HG02610 (cell line): ENCODE measurements around the gene NUCKS1.

ENCODE experiments used
- ATAC-seq: cut with Tn5 transposase; IDR thresholded peaks from one replicate; pipeline ENCODE4 v1.9.1; 2021; ENCODE audit warnings: mild to moderate bottlenecking, moderate library complexity; ENCODE audit not compliant: unreplicated experiment

Gene NUCKS1

GRCh38 chr1:205750138-205751035 lies at the start of gene NUCKS1:
NUCKS1 (minus strand) TSS chr1:205750182; CDS start chr1:205749973, 209 bp downstream.
- ATAC-seq, result peak; percentile 84

DNA sequence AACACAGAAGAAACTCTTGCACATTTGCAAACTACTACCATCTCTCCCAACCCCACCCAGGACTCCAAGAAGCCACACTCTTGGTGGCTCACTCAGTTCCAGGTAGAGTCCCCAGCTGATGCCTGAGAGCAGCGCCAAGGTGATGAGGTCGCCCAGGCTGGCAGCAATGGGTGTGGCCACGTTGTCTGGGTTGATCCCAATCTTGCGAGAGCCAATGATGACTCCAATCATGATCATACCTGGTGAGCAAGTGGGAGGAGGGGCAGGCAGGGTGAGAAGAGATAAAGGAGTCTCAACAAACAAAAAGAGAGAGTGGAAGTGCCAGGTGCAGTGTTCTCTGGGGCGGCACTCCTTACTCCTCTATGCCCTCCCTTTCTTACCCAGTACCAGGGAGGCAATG lies 48.6 kb upstream of the NUCKS1 start:
- ATAC-seq, result no peak

DNA sequence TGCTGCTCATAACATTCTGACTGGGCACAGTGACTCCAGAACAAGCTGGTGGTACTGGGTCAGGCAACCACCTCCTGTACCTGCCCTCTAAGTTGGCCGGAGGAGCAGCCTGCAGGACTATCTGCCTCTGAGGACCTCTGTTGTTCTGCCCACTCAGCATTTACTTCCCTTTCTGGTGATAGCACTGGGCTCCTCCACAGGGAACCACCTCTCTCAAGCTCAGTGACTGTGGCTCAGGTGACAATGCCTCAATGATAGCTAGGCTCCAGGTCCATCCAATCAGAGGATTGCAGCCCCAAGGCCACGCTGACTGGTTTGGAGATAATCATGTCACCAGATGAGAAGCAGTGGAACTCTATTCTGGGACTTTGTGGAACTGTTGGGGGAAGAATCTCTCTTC lies 47.2 kb upstream of the NUCKS1 start:
- ATAC-seq, result no peak

DNA sequence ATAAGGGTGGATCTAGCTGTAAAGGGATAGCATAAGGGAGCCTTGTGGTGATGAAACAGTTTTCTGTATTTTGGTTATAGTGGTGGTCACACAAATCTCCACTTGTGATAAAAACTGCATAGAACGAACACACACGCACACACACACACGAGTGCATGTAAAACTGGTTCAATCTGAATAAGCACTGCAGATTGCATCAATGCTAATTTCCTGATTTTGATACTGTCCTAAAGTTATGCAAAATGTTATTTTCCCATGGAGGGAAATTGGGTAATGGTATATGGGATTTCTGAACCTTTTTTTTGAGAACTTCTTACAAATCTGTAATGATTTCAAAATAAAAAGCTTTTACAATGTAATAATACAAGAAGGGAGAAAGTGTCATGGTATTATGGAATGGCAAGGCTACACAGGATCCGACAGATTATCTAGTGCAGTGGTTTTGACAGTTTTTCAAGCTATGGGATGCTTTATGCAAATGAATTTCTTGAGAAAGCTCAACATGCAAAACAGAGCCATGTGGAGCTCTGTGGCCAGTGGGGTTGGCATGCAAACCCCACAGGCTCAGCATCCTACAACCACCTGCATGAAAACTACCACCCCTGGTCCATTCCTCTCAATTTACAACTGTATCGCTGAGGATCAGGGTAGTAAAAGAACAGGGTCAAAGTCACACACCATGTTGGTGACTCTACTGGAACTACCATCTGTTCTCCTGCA lies 44.2 kb upstream of the NUCKS1 start:
- ATAC-seq, result no peak

DNA sequence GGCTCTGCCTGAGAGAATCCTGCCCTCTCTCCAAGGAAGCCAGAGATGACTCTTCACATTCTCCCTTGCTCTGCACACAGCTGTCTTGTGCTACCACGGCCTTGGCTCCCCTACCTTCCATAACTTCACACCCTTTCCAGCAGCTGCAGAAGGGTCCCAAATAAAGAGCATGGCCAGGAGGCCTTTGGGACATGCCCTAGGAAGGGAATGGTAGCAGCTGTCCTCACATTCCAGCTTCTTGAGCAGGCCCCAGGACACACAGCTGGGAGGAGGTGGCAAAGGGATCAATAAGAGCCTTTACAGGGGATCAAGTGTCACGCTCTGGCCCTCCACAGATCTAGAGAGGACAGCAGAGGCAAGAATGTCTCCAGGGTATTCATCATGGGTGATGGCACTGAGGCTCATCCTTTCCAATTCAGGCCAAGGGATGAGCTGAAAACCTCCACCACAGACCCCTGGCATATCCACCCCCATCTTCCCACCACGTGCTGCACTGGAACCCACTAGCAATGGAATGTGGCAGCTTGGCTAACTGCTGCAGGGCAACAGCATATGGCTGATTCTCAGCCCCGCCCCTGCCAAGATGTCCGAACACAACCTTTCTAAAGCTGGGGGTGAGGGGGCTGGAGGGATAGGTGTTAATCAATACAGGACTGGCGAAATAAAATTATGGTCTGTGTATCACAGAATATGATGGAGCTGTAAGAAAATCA lies 43.1 kb upstream of the NUCKS1 start:
- ATAC-seq, result no peak

GRCh38 chr1:205792481-205792881 lies 42.5 kb upstream of the NUCKS1 start:
- ATAC-seq, result no peak

GRCh38 chr1:205791568-205792180 lies 41.7 kb upstream of the NUCKS1 start:
- ATAC-seq, result no peak

GRCh38 chr1:205787287-205787916 lies 37.4 kb upstream of the NUCKS1 start:
- ATAC-seq, result no peak

- ATAC-seq, result no peak
Measured at GRCh38 chr1:205786601-205787000, 36.6 kb upstream of the NUCKS1 start.

- ATAC-seq, result no peak
Measured at GRCh38 chr1:205785446-205785845, 35.5 kb upstream of the NUCKS1 start.

DNA sequence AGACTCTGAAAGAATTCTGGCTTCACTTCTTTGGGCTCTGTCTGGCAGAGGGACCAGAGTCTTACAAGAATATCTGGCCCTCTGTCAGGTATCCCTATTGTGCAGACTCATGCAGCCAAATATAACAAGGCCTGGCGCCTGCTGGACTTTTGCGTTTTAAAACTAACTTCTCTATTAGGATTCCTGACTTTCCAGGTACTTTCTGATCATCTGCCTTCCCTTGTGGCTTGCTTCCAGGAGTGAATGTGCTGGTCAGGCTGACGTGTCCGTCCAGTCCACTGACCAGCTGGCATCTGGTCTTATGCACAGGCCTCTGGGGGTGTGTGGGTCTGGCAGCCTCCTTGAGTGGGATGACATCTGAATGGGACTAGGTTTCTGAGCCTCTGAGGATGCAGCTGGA lies 33.9 kb upstream of the NUCKS1 start:
- ATAC-seq, result no peak

- no peak for ATAC-seq
Measured at GRCh38 chr1:205783433-205783795, 33.4 kb upstream of the NUCKS1 start.

GRCh38 chr1:205782627-205783432 lies 32.8 kb upstream of the NUCKS1 start:
- ATAC-seq, result no peak

DNA sequence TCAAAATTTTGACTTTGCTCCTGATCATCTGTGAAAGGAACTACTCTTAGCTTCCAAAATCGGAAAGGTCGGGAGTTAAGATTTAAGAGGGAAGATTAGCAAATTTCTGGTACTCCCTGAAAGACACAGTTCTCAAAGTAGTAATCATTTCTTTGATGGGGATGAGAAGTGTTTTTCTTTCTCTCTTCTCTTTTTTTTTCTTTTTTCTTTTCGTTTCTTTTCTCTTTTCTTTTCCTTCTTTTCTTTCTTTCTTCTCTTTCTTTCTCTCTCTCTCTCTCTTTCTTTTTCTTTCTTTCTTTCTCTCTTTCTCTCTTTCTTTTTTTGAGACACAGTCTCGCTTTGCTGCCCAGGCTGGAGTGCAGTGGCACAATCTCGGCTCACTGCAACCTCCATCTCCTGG lies 30.4 kb upstream of the NUCKS1 start:
- ATAC-seq, result no peak

GRCh38 chr1:205777994-205778393 lies 28.0 kb upstream of the NUCKS1 start:
- no peak for ATAC-seq

DNA sequence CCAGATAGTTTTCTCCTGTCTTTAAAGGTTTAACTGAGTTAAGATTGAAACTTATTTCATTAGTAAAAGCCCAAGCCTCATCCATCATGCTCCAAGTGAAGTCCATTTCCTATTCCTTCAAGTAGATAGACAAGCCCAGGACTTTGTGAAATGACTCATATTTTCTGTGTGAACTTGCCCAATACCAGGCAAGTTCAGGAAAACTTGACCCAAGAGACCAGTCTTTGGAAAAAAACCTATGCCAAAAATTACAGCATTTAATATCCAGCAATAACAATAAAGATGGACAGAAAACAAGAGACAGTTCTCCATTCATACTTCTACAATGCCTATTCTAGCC lies 25.7 kb upstream of the NUCKS1 start:
- ATAC-seq, result no peak

GRCh38 chr1:205775015-205775716 lies 25.2 kb upstream of the NUCKS1 start, which contains the start of gene RAB29:
RAB29 (minus strand) TSS chr1:205775482; CDS start chr1:205774956, 526 bp downstream.
- ATAC-seq, result peak; percentile 71

DNA sequence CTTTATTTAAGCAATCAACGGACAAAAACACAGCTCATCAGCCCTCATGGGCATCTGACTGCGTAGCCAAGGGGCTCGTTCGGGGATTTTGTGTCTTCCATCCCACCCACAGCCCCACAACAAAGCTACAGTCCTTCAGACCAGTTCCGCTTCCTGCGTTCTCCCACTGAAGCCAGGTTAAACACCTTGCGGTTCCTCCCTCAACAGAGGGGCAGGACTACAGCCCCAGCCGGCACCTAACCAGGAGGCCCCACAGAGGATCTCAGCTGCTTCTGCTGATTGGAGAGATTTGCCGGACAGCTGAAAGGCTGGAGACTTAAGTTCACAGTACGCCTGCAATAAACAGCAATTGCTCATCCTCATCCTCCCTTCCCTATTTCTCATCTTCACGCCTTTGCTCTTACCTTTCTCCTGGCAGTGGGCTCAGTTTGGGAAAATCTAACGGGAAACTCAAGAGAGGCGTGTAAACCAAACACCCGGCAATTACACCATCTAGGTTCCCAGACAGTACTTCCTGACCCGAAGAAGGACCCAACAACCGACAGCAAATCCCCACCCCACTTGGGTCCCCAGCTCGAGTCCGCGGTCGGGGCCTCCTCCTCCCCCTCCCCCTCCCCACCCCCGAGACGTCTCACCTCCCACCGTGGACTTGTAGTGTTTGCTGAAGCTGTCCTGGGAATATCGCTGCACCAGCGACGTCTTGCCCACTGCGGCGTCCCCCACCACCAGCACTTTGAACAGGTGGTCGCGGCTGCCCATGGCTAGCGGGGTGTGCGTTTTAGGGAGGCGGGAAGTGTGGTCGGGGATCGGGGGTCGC lies 24.4 kb upstream of the NUCKS1 start:
- ATAC-seq, result no peak
